GM12873 (cell line): ENCODE results near the gene NRTN.

Experiments used
- TF ChIP-seq, protein P1 (sequence below): IDR thresholded peaks from 2 replicates; pipeline ENCODE4 v1.5.1; 2012; ENCODE audit warnings: low read depth, mild to moderate bottlenecking, moderate library complexity, low read length, control low read depth; ENCODE audit not compliant: insufficient read depth; ENCODE audit errors: missing control alignments

NRTN gene

GRCh38 chr19:5832061-5832460 lies 27.2 kb downstream of the NRTN start:
- TF ChIP-seq, protein P1, sequence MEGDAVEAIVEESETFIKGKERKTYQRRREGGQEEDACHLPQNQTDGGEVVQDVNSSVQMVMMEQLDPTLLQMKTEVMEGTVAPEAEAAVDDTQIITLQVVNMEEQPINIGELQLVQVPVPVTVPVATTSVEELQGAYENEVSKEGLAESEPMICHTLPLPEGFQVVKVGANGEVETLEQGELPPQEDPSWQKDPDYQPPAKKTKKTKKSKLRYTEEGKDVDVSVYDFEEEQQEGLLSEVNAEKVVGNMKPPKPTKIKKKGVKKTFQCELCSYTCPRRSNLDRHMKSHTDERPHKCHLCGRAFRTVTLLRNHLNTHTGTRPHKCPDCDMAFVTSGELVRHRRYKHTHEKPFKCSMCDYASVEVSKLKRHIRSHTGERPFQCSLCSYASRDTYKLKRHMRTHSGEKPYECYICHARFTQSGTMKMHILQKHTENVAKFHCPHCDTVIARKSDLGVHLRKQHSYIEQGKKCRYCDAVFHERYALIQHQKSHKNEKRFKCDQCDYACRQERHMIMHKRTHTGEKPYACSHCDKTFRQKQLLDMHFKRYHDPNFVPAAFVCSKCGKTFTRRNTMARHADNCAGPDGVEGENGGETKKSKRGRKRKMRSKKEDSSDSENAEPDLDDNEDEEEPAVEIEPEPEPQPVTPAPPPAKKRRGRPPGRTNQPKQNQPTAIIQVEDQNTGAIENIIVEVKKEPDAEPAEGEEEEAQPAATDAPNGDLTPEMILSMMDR = no peak

GRCh38 chr19:5832527-5833216 lies 27.8 kb downstream of the NRTN start:
- TF ChIP-seq, protein P1 = no peak

DNA sequence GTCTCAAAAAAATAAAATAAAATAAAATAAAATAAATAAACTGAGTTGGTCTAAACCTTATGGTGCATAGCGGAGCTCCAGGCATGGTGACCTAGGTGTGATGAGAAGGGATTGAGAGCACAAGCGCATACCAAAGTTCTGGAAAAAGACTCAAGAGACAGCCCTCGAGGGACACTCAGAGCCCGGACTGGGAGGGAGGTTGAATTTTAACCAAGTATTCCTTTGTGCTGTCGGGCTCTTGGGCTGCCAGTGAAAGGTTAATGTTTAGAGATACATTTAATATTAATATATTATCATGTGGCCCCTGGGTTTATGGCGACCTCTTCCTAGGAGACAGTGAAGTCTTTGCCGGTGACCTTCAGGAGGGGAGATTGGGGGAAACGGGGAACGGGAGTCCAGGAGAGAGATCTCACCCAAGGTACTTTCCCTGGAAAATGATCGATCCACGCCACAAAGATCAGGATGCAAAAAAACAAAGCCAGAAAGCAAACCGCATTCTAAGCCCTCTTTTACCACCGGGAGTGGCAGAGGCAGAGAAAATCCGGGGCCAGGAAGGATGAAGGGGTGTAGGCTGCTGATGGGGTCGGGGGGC lies 33.0 kb downstream of the NRTN start:
- TF ChIP-seq, protein P1 = no peak

DNA sequence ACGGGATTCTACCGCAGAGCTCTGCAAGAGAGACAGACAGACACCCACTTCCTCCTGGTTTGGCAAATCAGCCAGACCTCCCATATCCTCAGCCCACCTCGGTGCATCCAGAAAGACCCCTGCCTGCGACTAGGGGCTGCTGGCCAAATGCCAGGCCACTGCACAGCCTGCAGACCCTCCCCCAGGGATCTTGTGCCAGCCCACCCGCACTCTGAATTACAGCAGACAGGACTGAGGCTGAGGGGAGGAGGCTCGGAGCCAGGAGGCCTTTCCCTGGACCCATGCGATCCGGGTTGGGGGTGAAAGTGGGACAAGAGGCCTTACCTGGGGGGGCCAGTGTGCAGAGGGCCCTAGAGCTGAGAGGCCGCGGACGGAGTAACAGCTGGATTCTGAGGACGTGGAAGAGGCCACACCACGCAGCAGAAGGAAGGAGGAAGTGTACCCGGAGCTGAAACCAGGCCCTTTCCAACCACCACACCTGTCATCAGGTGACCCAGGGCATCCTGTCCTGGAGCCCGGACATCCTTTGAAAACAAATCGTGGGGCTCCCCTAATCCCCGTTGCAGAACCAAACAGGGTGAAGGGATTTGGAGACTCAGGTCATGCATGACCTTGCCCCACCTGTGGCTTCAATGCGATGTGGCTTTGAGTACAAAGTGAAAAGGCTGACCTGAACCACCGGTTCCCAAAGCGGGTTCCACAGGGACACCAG lies 33.6 kb downstream of the NRTN start:
- TF ChIP-seq, protein P1 = no peak

- TF ChIP-seq, protein P1 = no peak
These were observed 34.5 kb downstream of the NRTN start, which contains the start of gene FUT6 for GRCh38 chr19:5839065-5840017. TSS of gene FUT6 (minus strand) at chr19:5839702. CDS start at chr19:5832567, 7,135 bp downstream.

- TF ChIP-seq, protein P1 = no peak
These were observed 38.5 kb downstream of the NRTN start for GRCh38 chr19:5843295-5843927.
